Neural cell (in vitro differentiated cells): Measurements from ENCODE around the gene TNFRSF19. TPM values are rescaled to one million over a fixed set of nuclear protein-coding genes. Genes with fewer than 3 reads are reported as not detected.

Source experiments
- polyA plus RNA-seq: library from polyadenylated mRNA; depleted of rRNA; stranded (reverse); fragments of >200 nt; gene quantifications from 2 replicates; pipeline ENCODE4 v1.2.3, GENCODE V29; 2014

Gene TNFRSF19
- polyA plus RNA-seq, 1 donor from 2014 or later, result 3.3 TPM

Other genes starting within 250 kb of the TNFRSF19 start
- 24.1 and 24.9 TPM in 2 replicates for gene SACS, start 136.7 kb upstream of the TNFRSF19 start, polyA plus RNA-seq